K562 (cell line): ENCODE results near the gene TRMT1. TPM values are rescaled to one million over a fixed set of nuclear protein-coding genes. Genes with fewer than 3 reads are reported as not detected.

Source experiments
- ASH1L ChIP-seq: fragments of 450-650 bp; IDR thresholded peaks from 2 replicates; pipeline ENCODE4 v1.6.1; 2018; ENCODE audit warnings: borderline replicate concordance, mild to moderate bottlenecking, low read depth; ENCODE audit not compliant: partially characterized antibody
- BRF1 ChIP-seq: IDR thresholded peaks from 3 replicates; pipeline ENCODE4 v1.6.1; 2011; ENCODE audit warnings: borderline replicate concordance, mild to moderate bottlenecking; ENCODE audit not compliant: insufficient read length; ENCODE audit errors: extremely low read depth
- CHD4 ChIP-seq: fragments of 200-600 bp; sonication (generic); IDR thresholded peaks from 3 replicates; pipeline ENCODE4 v1.6.1; 2012; ENCODE audit warnings: low read depth, mild to moderate bottlenecking, mixed read lengths, low read length, inconsistent platforms; ENCODE audit not compliant: insufficient read depth, insufficient replicate concordance, poor library complexity, severe bottlenecking
- E2F3 ChIP-seq: fragments of 250-450 bp; sonication (Bioruptor Pico); IDR thresholded peaks from 2 replicates; pipeline ENCODE4 v1.4.0; 2020; ENCODE audit warnings: mild to moderate bottlenecking
- E2F8 ChIP-seq: fragments of 450-650 bp; IDR thresholded peaks from 2 replicates; pipeline ENCODE4 v1.7.1; 2018; ENCODE audit warnings: mild to moderate bottlenecking, low read depth; ENCODE audit not compliant: partially characterized antibody
- ELF1 ChIP-seq: fragments of 200-800 bp; sonication (Bioruptor generic); IDR thresholded peaks from 2 replicates; pipeline ENCODE4 v1.6.1; 2016; ENCODE audit warnings: missing genetic modification characterization, missing compliant biosample characterization
- FOSL1 ChIP-seq: fragments of 200-800 bp; sonication (Bioruptor generic); conservative IDR thresholded peaks from 2 replicates; pipeline ENCODE4 v1.6.1; 2016; ENCODE audit warnings: missing genetic modification characterization, missing compliant biosample characterization
- FUS ChIP-seq: fragments of 200-400 bp; formaldehyde crosslinking; optimal IDR thresholded peaks from 2 replicates; pipeline ENCODE3; 2017; ENCODE audit warnings: low read depth, low read length
- HDAC1 ChIP-seq, 2 experiments: fragments of 450-650 bp; IDR thresholded peaks; 2 replicates each; pipeline ENCODE4 v1.6.1; 2016 to 2017; ENCODE audit warnings: inconsistent platforms in 1 of 2, mild to moderate bottlenecking in 1 of 2, moderate library complexity in 1 of 2
- HNRNPK ChIP-seq: fragments of 200-400 bp; formaldehyde crosslinking; IDR thresholded peaks from one replicate; pipeline ENCODE4 v1.6.1; 2018; ENCODE audit warnings: mild to moderate bottlenecking, low read depth, low read length; ENCODE audit not compliant: poor library complexity, severe bottlenecking
- KAT8 ChIP-seq: fragments of 450-650 bp; IDR thresholded peaks from 2 replicates; pipeline ENCODE4 v1.6.1; 2016; ENCODE audit warnings: low read depth, mild to moderate bottlenecking
- KDM5B ChIP-seq: fragments of 200-600 bp; sonication (generic); IDR thresholded peaks from 2 replicates; pipeline ENCODE4 v1.6.1; 2012; ENCODE audit warnings: low read depth, mild to moderate bottlenecking, moderate library complexity, low read length, control low read depth, inconsistent platforms; ENCODE audit not compliant: insufficient replicate concordance
- MAZ ChIP-seq, 2 experiments: fragments of 450-650 bp in 1 of 2; sonication (generic) in 1 of 2; formaldehyde crosslinking; IDR thresholded peaks in 1 of 2; conservative IDR thresholded peaks in 1 of 2; 2 replicates each; pipeline versions ENCODE4 v1.4.0 to v1.5.0; 2020; ENCODE audit warnings: mild to moderate bottlenecking in 1 of 2, missing genetic modification reagents in 1 of 2
- PHTF2 ChIP-seq: fragments of 250-450 bp; sonication (Bioruptor Pico); IDR thresholded peaks from 2 replicates; pipeline ENCODE4 v1.5.0; 2021; ENCODE audit warnings: mild to moderate bottlenecking
- POLR2AphosphoS5 ChIP-seq: IDR thresholded peaks from 2 replicates; pipeline ENCODE4 v1.6.1; 2011; ENCODE audit warnings: mild to moderate bottlenecking, low read depth, low read length, moderate library complexity; ENCODE audit not compliant: control insufficient read depth, insufficient read depth
- POLR3G ChIP-seq: IDR thresholded peaks from 2 replicates; pipeline ENCODE4 v1.6.1; 2011; ENCODE audit not compliant: insufficient read length, insufficient replicate concordance; ENCODE audit errors: extremely low read depth
- SP2 ChIP-seq: IDR thresholded peaks from 2 replicates; pipeline ENCODE4 v1.6.1; 2011; ENCODE audit warnings: mild to moderate bottlenecking, low read depth, low read length, moderate library complexity; ENCODE audit not compliant: poor library complexity, severe bottlenecking; ENCODE audit errors: extremely low read depth
- SRSF1 ChIP-seq: fragments of 200-400 bp; formaldehyde crosslinking; IDR thresholded peaks from 2 replicates; pipeline ENCODE4 v1.6.1; 2017; ENCODE audit warnings: mild to moderate bottlenecking, low read depth, low read length, moderate library complexity
- STAT5B ChIP-seq: fragments of 250-450 bp; sonication (Bioruptor Pico); IDR thresholded peaks from 2 replicates; pipeline ENCODE4 v1.8.0; 2021; ENCODE audit warnings: mild to moderate bottlenecking, inconsistent platforms
- ZC3H11A ChIP-seq: IDR thresholded peaks from 2 replicates; pipeline ENCODE4 v1.6.1; 2012; ENCODE audit warnings: low read depth, low read length, improper control_type of control experiment
- ZNF449 ChIP-seq: fragments of 250-450 bp; sonication (Bioruptor Pico); IDR thresholded peaks from 2 replicates; pipeline ENCODE4 v1.8.0; 2022; ENCODE audit warnings: moderate library complexity, mild to moderate bottlenecking, inconsistent platforms
- ZNF655 ChIP-seq: fragments of 250-450 bp; sonication (Bioruptor Pico); IDR thresholded peaks from 2 replicates; pipeline ENCODE4 v1.5.0; 2021
- ZNF717 ChIP-seq: fragments of 250-450 bp; sonication (Bioruptor Pico); IDR thresholded peaks from 2 replicates; pipeline ENCODE4 v1.5.0; 2021
- ZNF785 ChIP-seq: fragments of 250-450 bp; sonication (Bioruptor Pico); IDR thresholded peaks from 2 replicates; pipeline ENCODE4 v1.4.0; 2020; ENCODE audit warnings: mild to moderate bottlenecking
- polyA plus RNA-seq, 8 experiments: library from polyadenylated mRNA; depleted of rRNA in 4 of 8; stranded (reverse) in 5 of 8; unstranded in 3 of 8; fragments of >200 nt; fragmentation: Nextera tagmentation in 2 of 8; fragmentation: Illumina TruSeq in 1 of 8; extraction: Ambion mirVana in 2 of 8; extraction: Trizol in 1 of 8; gene quantifications; 2 replicates each; pipeline versions ENCODE4 v1.2.1 to v1.2.3, GENCODE V29; 2011 to 2014; ENCODE audit warnings: inconsistent platforms in 1 of 8, missing spikeins in 1 of 8
- total RNA-seq, 7 experiments: library from RNA; depleted of rRNA in 6 of 7; stranded (reverse); fragments of >200 nt in 6 of 7; fragmentation: Illumina TruSeq in 2 of 7; extraction: Trizol in 2 of 7; gene quantifications; 2 replicates each; pipeline versions ENCODE4 v1.2.1 to v1.2.3, GENCODE V29; 2011 to 2021; ENCODE audit warnings: low replicate concordance in 1 of 7

Gene TRMT1
- total and polyA plus RNA-seq, 9 of the 15 experiments (the other 6 are each of a cell fraction or from before 2014, with no cell fraction given), result 5.8 to 158 (median 54.3) TPM

DNA sequence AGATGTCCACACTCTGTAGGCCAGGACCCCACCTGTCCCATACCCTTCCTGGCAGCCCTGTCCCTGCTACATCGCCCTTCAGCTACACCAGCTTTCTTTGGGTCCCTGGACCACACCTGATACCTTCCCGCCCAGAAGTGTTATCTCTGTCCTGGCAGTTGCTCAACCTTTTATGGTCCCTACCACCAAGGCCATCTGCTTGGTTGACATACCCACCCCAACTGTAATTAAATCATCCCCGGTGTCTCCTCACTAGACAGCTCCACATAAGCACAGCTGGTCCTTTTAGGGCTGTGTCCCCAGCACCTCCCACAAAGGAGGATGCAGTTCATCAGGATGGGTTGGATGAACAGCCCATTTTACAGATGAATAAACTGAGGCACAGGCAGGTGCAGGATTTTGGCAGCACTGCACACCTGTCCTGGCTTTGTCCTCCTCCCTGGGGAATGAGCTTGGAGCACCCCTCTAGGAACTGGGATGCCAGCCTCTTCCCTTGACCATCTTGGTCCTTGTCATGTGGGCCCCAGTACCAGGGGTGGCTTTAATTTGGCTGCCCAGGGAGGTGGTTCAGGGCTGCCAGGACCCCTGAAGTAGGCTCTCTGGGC is 14.4 kb upstream of the TRMT1 start (continued):
- no peak for TF ChIP-seq SP2
- TF ChIP-seq SRSF1, result no peak
- no peak for TF ChIP-seq POLR3G
- TF ChIP-seq POLR2AphosphoS5, result peak; percentile 16; the same call in 1 of the 2 replicates
- no peak for TF ChIP-seq ZC3H11A
- no peak for TF ChIP-seq MAZ (CRISPR knock-in tag; conservative IDR thresholded peaks at IDR 0.05 in 1 of 2, IDR thresholded peaks at IDR 0.05 in 1 of 2)
- TF ChIP-seq ZNF785 (CRISPR knock-in tag), result no peak
- no peak for TF ChIP-seq ZNF655 (CRISPR knock-in tag)
- no peak for TF ChIP-seq E2F3
- no peak for TF ChIP-seq BRF1
- TF ChIP-seq HDAC1 (IDR thresholded peaks at IDR 0.05), result no peak
- TF ChIP-seq FUS, result no peak
- no peak for TF ChIP-seq ZNF717 (CRISPR knock-in tag)
- TF ChIP-seq ZNF449 (CRISPR knock-in tag), result no peak
- peak; percentile 71 for TF ChIP-seq CHD4
- TF ChIP-seq KAT8, result no peak
- TF ChIP-seq E2F8, result no peak
- no peak for TF ChIP-seq KDM5B
- TF ChIP-seq ASH1L, result no peak
- TF ChIP-seq PHTF2 (CRISPR knock-in tag), result no peak
- no peak for TF ChIP-seq STAT5B (CRISPR knock-in tag)
- TF ChIP-seq HNRNPK, result no peak
- TF ChIP-seq ELF1 (tag), result no peak
- TF ChIP-seq FOSL1 (tag), result no peak
